Brain microvascular endothelial cell (primary cell): ENCODE measurements around the gene TGFA.

Experiments
- DNase-seq: peaks from one replicate; pipeline ENCODE4 v3.0.0-alpha.2; 2020
- H3K27ac ChIP-seq: fragments of 250-450 bp; sonication (Bioruptor Pico); 2 replicates; pipeline ENCODE4 v1.5.1; 2020; ENCODE audit warnings: mild to moderate bottlenecking, moderate library complexity
- H3K27me3 ChIP-seq: fragments of 250-450 bp; sonication (Bioruptor Pico); replicated peaks from 2 replicates; pipeline ENCODE4 v1.5.1; 2020; ENCODE audit warnings: mild to moderate bottlenecking
- H3K36me3 ChIP-seq: fragments of 250-450 bp; sonication (Bioruptor Pico); replicated peaks from 2 replicates; pipeline ENCODE4 v1.5.1; 2020; ENCODE audit warnings: mild to moderate bottlenecking
- H3K4me3 ChIP-seq: 2 replicates; pipeline ENCODE4 v1.5.1; 2011; ENCODE audit warnings: low read depth, mild to moderate bottlenecking, control low read depth, low read length, moderate library complexity
- CTCF ChIP-seq: IDR thresholded peaks from 2 replicates; pipeline ENCODE4 v1.5.1; 2011; ENCODE audit warnings: low read depth, mild to moderate bottlenecking, moderate library complexity, low read length, control low read depth, inconsistent platforms; ENCODE audit errors: missing control alignments
- in situ Hi-C: cut with HindIII; loops from 2 replicates; pipeline ENCODE4 v1.10.0; 2017; ENCODE audit warnings: low sequenced_read_pairs, low pct_ligation_motif_present

Gene TGFA

DNA sequence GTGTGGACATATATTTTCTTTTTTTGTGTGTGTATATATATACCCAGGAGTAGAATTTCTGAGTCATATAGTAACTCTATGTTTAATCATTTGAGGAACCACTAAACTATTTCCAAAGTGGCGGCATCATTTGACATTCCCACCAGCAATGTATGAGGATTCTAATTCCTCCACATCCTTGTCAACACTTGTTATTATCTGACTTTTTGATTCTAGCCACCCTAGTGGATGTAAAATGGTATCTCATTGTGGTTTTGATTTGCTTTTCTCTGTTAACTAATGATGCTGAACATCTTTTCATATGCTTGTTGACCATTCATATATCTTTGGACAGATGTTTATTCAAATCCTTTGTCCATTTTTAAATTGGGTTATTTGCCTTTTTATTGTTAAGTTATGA lies 120.3 kb downstream of the TGFA start:
- TF ChIP-seq CTCF: no peak
- Histone ChIP-seq H3K27ac (no peak overlapping the region), H3K27me3 (no peaks in the 10 kb centered on the region), H3K4me3 (no peak overlapping the region), H3K36me3 (no peaks in the 10 kb centered on the region)
- in situ Hi-C loops: no loop called here
- DNase-seq: no peak

GRCh38 chr2:70431716-70432347 lies 121.8 kb downstream of the TGFA start:
- in situ Hi-C loops: no loop called here
- no peak for DNase-seq
- no peaks in the 10 kb centered on the region for H3K36me3 ChIP-seq
- H3K4me3 ChIP-seq: no peak overlapping the region
- TF ChIP-seq CTCF: no peak
- no peaks in the 10 kb centered on the region for H3K27me3 ChIP-seq
- no peak overlapping the region for H3K27ac ChIP-seq

DNA sequence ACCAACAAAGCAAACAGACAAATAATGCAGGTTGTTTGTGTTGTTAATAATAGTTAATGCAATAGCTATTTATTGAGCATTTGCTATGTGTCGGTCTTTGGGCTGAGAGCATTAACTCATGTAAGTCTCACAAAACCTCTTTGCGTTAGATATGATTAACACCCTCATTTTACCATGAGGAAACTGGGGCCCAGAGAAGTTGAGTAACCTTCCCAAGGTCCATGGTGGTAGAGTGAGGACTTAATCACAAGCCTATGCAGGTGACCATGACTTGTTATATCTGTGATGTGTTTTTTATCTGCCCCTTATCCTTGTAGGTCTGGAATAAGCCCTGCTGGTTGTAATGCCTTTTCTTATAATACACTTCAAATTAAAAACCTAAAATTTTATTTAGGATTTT lies 127.3 kb downstream of the TGFA start:
- H3K27ac ChIP-seq: no peak overlapping the region
- no peak for TF ChIP-seq CTCF
- H3K36me3 ChIP-seq: no peaks in the 10 kb centered on the region

GRCh38 chr2:70425682-70426301 lies 127.8 kb downstream of the TGFA start:
- no peak for TF ChIP-seq CTCF
- no peak for DNase-seq
- Histone ChIP-seq H3K36me3 (no peaks in the 10 kb centered on the region), H3K4me3 (no peak overlapping the region), H3K27me3 (no peaks in the 10 kb centered on the region), H3K27ac (no peak overlapping the region)
- in situ Hi-C loops: no loop called here

More for the DNA sequence above, 127.3 kb downstream of the TGFA start:
- DNase-seq: no peak
- Histone ChIP-seq H3K27me3 (no peaks in the 10 kb centered on the region), H3K4me3 (no peak overlapping the region)
- in situ Hi-C loops: no loop called here

- Histone ChIP-seq H3K27ac (no peak overlapping the region), H3K4me3 (no peak overlapping the region), H3K36me3 (no peaks in the 10 kb centered on the region), H3K27me3 (no peaks in the 10 kb centered on the region)
- TF ChIP-seq CTCF: no peak
- in situ Hi-C loops: no loop called here
- DNase-seq: no peak
Measured at GRCh38 chr2:70420740-70421139, 132.9 kb downstream of the TGFA start.

GRCh38 chr2:70420143-70420542 lies 133.5 kb downstream of the TGFA start:
- DNase-seq: no peak
- Histone ChIP-seq H3K4me3 (no peak overlapping the region), H3K27ac (no peak overlapping the region), H3K27me3 (no peaks in the 10 kb centered on the region), H3K36me3 (no peaks in the 10 kb centered on the region)
- TF ChIP-seq CTCF: no peak
- in situ Hi-C loops: no loop called here
